ENCODE results near the gene PPP1R15A. TPM values are rescaled to one million over a fixed set of nuclear protein-coding genes. Genes with fewer than 3 reads are reported as not detected.
"Not testable (repeated sequence)": the region's sequence is repeated elsewhere in the genome, so short reads cannot be mapped to it uniquely, and the experiment has no call there.

The PPP1R15A gene
- total RNA-seq, 1 donor from 2014 or later, result 52.1 TPM

GRCh38 chr19:48844472-48844871 is 27.7 kb upstream of the PPP1R15A start:
- Histone ChIP-seq H3K4me3 (no peak overlapping the region), H3K27ac (no peak overlapping the region), H3K4me1 (no peaks in the 10 kb centered on the region), H3K36me3 (peaks cover 0 to 22% of the 10 kb centered on the region in 2 donors), H3K27me3 (no peaks in the 10 kb centered on the region), H3K9me3 (no peaks in the 10 kb centered on the region)
- intact Hi-C loops (cut with DNase I), result no loop called here
- no peak for DNase-seq (ENCODE audit: extremely low spot score in 2 of 2)
- no peak for TF ChIP-seq POLR2A (IDR thresholded peaks at IDR 0.05)
- TF ChIP-seq CTCF (IDR thresholded peaks at IDR 0.05), result no peak
- TF ChIP-seq POLR2AphosphoS5 (IDR thresholded peaks at IDR 0.05; ENCODE audit: insufficient read depth in 1 of 2, low read depth in 1 of 2), result no peak

GRCh38 chr19:48845384-48845783 is 26.8 kb upstream of the PPP1R15A start:
- no peaks in the 10 kb centered on the region for H3K4me1 ChIP-seq
- H3K27me3 ChIP-seq, result no peaks in the 10 kb centered on the region
- intact Hi-C loops (cut with DNase I), result no loop called here
- peaks cover 0 to 22% of the 10 kb centered on the region in 2 donors for H3K36me3 ChIP-seq
- no peak for TF ChIP-seq POLR2AphosphoS5 (IDR thresholded peaks at IDR 0.05; ENCODE audit: insufficient read depth in 1 of 2, low read depth in 1 of 2)
- no peak for TF ChIP-seq CTCF (IDR thresholded peaks at IDR 0.05)
- no peak for TF ChIP-seq POLR2A (IDR thresholded peaks at IDR 0.05)
- no peaks in the 10 kb centered on the region for H3K9me3 ChIP-seq
- no peak overlapping the region for H3K4me3 ChIP-seq
- H3K27ac ChIP-seq, result no peak overlapping the region
- no peak for DNase-seq (ENCODE audit: extremely low spot score in 2 of 2)

- H3K4me1 ChIP-seq; H3K9me3 ChIP-seq; H3K27ac ChIP-seq; H3K27me3 ChIP-seq; H3K4me3 ChIP-seq; intact Hi-C loops (cut with DNase I); DNase-seq (ENCODE audit: extremely low spot score in 2 of 2): not testable (repeated sequence)
- H3K36me3 ChIP-seq, result peaks cover 0 to 22% of the 10 kb centered on the region in 2 donors
These were observed 25.6 kb upstream of the PPP1R15A start for GRCh38 chr19:48846659-48847058.

GRCh38 chr19:48852292-48852691 is 19.9 kb upstream of the PPP1R15A start:
- intact Hi-C loops (cut with DNase I), result no loop called here
- H3K27me3 ChIP-seq, result no peaks in the 10 kb centered on the region
- H3K27ac ChIP-seq, result no peak overlapping the region
- no peaks in the 10 kb centered on the region for H3K9me3 ChIP-seq
- TF ChIP-seq POLR2AphosphoS5 (IDR thresholded peaks at IDR 0.05; ENCODE audit: insufficient read depth in 1 of 2, low read depth in 1 of 2), result no peak
- no peak for TF ChIP-seq CTCF (IDR thresholded peaks at IDR 0.05)
- no peak for TF ChIP-seq POLR2A (IDR thresholded peaks at IDR 0.05)
- H3K36me3 ChIP-seq, result peaks cover 0 to 6% of the 10 kb centered on the region in 2 donors
- no peak for DNase-seq (ENCODE audit: extremely low spot score in 2 of 2)
- H3K4me3 ChIP-seq, result no peak overlapping the region
- H3K4me1 ChIP-seq, result no peaks in the 10 kb centered on the region

GRCh38 chr19:48853483-48853882 is 18.7 kb upstream of the PPP1R15A start:
- Histone ChIP-seq H3K4me3 (no peak overlapping the region), H3K27ac (no peak overlapping the region), H3K27me3 (no peaks in the 10 kb centered on the region), H3K4me1 (no peaks in the 10 kb centered on the region), H3K9me3 (no peaks in the 10 kb centered on the region), H3K36me3 (no peaks in the 10 kb centered on the region)
- DNase-seq (ENCODE audit: extremely low spot score in 2 of 2), result no peak
- TF ChIP-seq POLR2AphosphoS5 (IDR thresholded peaks at IDR 0.05; ENCODE audit: insufficient read depth in 1 of 2, low read depth in 1 of 2) (no peak), POLR2A (IDR thresholded peaks at IDR 0.05) (no peak), CTCF (IDR thresholded peaks at IDR 0.05) (no peak)
- intact Hi-C loops (cut with DNase I), result no loop called here

GRCh38 chr19:48854103-48854502 is 18.1 kb upstream of the PPP1R15A start:
- no peak for DNase-seq (ENCODE audit: extremely low spot score in 2 of 2)
- TF ChIP-seq CTCF (IDR thresholded peaks at IDR 0.05), result no peak
- TF ChIP-seq POLR2A (IDR thresholded peaks at IDR 0.05), result no peak
- no peak for TF ChIP-seq POLR2AphosphoS5 (IDR thresholded peaks at IDR 0.05; ENCODE audit: insufficient read depth in 1 of 2, low read depth in 1 of 2)
- Histone ChIP-seq H3K4me3 (no peak overlapping the region), H3K27me3 (no peaks in the 10 kb centered on the region), H3K9me3 (no peaks in the 10 kb centered on the region), H3K4me1 (no peaks in the 10 kb centered on the region), H3K27ac (no peak overlapping the region), H3K36me3 (no peaks in the 10 kb centered on the region)
- intact Hi-C loops (cut with DNase I), result no loop called here
